GM12878 (cell line): Measurements from ENCODE around the gene CD58. TPM values are rescaled to one million over a fixed set of nuclear protein-coding genes. Genes with fewer than 3 reads are reported as not detected.

Experiments used
- ATF7 ChIP-seq: fragments of 450-650 bp; IDR thresholded peaks from 2 replicates; pipeline ENCODE4 v1.6.1; 2016; ENCODE audit warnings: low read depth, mild to moderate bottlenecking
- CBX5 ChIP-seq: sonication (generic); IDR thresholded peaks from 2 replicates; pipeline ENCODE4 v1.6.1; 2016; ENCODE audit warnings: low read depth, moderate library complexity, mild to moderate bottlenecking, inconsistent platforms
- CEBPB ChIP-seq, 2 experiments: fragments of 150-350 bp in 1 of 2; IDR thresholded peaks; 2 replicates each; pipeline ENCODE4 v1.6.1; 2012 to 2014; ENCODE audit warnings: low read depth in 2 of 2, low read length in 2 of 2, borderline replicate concordance in 1 of 2, inconsistent platforms in 1 of 2
- CREM ChIP-seq: IDR thresholded peaks from 2 replicates; pipeline ENCODE4 v1.6.1; 2014; ENCODE audit warnings: antibody characterized with exemption, low read depth
- HCFC1 ChIP-seq: fragments of 150-350 bp; IDR thresholded peaks from 2 replicates; pipeline ENCODE4 v1.6.1; 2014; ENCODE audit warnings: low read length
- IKZF1 ChIP-seq: fragments of 450-650 bp; conservative IDR thresholded peaks from 2 replicates; pipeline ENCODE4 v1.6.1; 2017; ENCODE audit warnings: antibody characterized with exemption, mild to moderate bottlenecking
- NFIC ChIP-seq: IDR thresholded peaks from 2 replicates; pipeline ENCODE4 v1.6.1; 2012; ENCODE audit warnings: low read depth, mild to moderate bottlenecking, inconsistent platforms, low read length, moderate library complexity
- NR2F1 ChIP-seq: fragments of 450-650 bp; conservative IDR thresholded peaks from 2 replicates; pipeline ENCODE4 v1.6.1; 2017; ENCODE audit warnings: mild to moderate bottlenecking
- PBX3 ChIP-seq: IDR thresholded peaks from 2 replicates; pipeline ENCODE4 v1.6.1; 2011; ENCODE audit warnings: mild to moderate bottlenecking, low read depth, low read length, moderate library complexity; ENCODE audit not compliant: insufficient replicate concordance
- REST ChIP-seq: IDR thresholded peaks from 2 replicates; pipeline ENCODE4 v1.6.1; 2012; ENCODE audit warnings: mild to moderate bottlenecking, low read depth, low read length
- SKIL ChIP-seq: fragments of 450-650 bp; IDR thresholded peaks from 2 replicates; pipeline ENCODE4 v1.6.1; 2017; ENCODE audit warnings: mild to moderate bottlenecking, low read depth, inconsistent platforms; ENCODE audit not compliant: poor library complexity, severe bottlenecking
- ZBTB11 ChIP-seq: fragments of 450-650 bp; formaldehyde crosslinking; IDR thresholded peaks from 2 replicates; pipeline ENCODE4 v1.5.0; 2022; ENCODE audit warnings: mild to moderate bottlenecking, missing genetic modification characterization
- ZBTB33 ChIP-seq: fragments of 450-650 bp; IDR thresholded peaks from 2 replicates; pipeline ENCODE4 v1.6.1; 2017; ENCODE audit warnings: mild to moderate bottlenecking
- ZNF217 ChIP-seq: fragments of 450-650 bp; IDR thresholded peaks from 2 replicates; pipeline ENCODE4 v1.6.1; 2017; ENCODE audit warnings: antibody characterized with exemption, mild to moderate bottlenecking
- ZNF384 ChIP-seq: IDR thresholded peaks from 2 replicates; pipeline ENCODE4 v1.6.1; 2012; ENCODE audit warnings: low read depth, mild to moderate bottlenecking, low read length, improper control_type of control experiment, borderline replicate concordance
- ZSCAN29 ChIP-seq: fragments of 450-650 bp; IDR thresholded peaks from 2 replicates; pipeline ENCODE4 v1.6.1; 2017; ENCODE audit warnings: mild to moderate bottlenecking, moderate library complexity
- polyA plus RNA-seq, 11 experiments: library from polyadenylated mRNA; depleted of rRNA in 4 of 11; unstranded in 6 of 11; stranded (reverse) in 5 of 11; fragments of >200 nt; fragmentation: Nextera tagmentation in 4 of 11; fragmentation: Illumina TruSeq in 1 of 11; extraction: Ambion mirVana in 4 of 11; extraction: Trizol in 1 of 11; gene quantifications; 1 replicate in 1 of 11; 2 replicates in 10 of 11; pipeline versions ENCODE4 v1.2.1 to v1.2.3, GENCODE V29; 2011 to 2016; ENCODE audit warnings: inconsistent platforms in 2 of 11, missing spikeins in 2 of 11, low read depth in 1 of 11
- total RNA-seq, 4 experiments: library from RNA; depleted of rRNA in 3 of 4; stranded (reverse); fragments of >200 nt in 3 of 4; fragmentation: Illumina TruSeq in 1 of 4; extraction: Trizol in 1 of 4; gene quantifications; 2 replicates each; pipeline versions ENCODE4 v1.2.1 to v1.2.3, GENCODE V29; 2013 to 2021

CD58 gene
- total and polyA plus RNA-seq, 10 of the 15 experiments (the other 5 are each of a cell fraction or from before 2014, with no cell fraction given) = 70.4 to 252 (median 129) TPM

- no peak for TF ChIP-seq ZBTB11
- peak; percentile 72 for TF ChIP-seq SKIL
- no peak for TF ChIP-seq HCFC1
- TF ChIP-seq CBX5 = 0 out of 2 replicates have a peak, but pooled peaks have one; percentile 64
- TF ChIP-seq IKZF1 = peak; percentile 92
- peak; percentile 9; the same call in 1 of the 2 replicates for TF ChIP-seq ZNF217
- peak; percentile 95 for TF ChIP-seq CREM
- TF ChIP-seq ZNF384 = peak; percentile 28; the same call in 1 of the 2 replicates
- 0 out of 2 replicates have a peak, but pooled peaks have one; percentile 22 for TF ChIP-seq NR2F1
- no peak for TF ChIP-seq ZSCAN29
- no peak for TF ChIP-seq ZBTB33
- TF ChIP-seq ATF7 = peak; percentile 91
- no peak for TF ChIP-seq PBX3
- TF ChIP-seq NFIC = peak; percentile 82; the same call in 1 of the 2 replicates
- 0 out of 2 replicates have a peak, but pooled peaks have one; percentile 8 for TF ChIP-seq REST
- TF ChIP-seq CEBPB (IDR thresholded peaks at IDR 0.05; ENCODE audit: borderline replicate concordance in 1 of 2, low read depth in 2 of 2, low read length in 2 of 2) = 0 out of 4 replicates have a peak, but pooled peaks of 1 of the 2 experiments have one; percentile 43
Observed at GRCh38 chr1:116556289-116557006, 14.4 kb downstream of the CD58 start (continued).
